Adipocyte (in vitro differentiated cells): ENCODE data around the gene SLC45A1.
A peak's percentile ranks its signal among the peaks of the same experiment; 100 is the strongest.

Experiments
- DNase-seq: peaks from one replicate; pipeline ENCODE4 v3.0.0-alpha.2; 2015; ENCODE audit warnings: low read depth
- H3K27me3 ChIP-seq: replicated peaks from 2 replicates; pipeline ENCODE4 v1.7.0; 2013; ENCODE audit warnings: mild to moderate bottlenecking, low read length, moderate library complexity; ENCODE audit not compliant: control insufficient read depth, insufficient read depth
- H3K36me3 ChIP-seq: 2 replicates; pipeline ENCODE4 v1.7.0; 2013; ENCODE audit warnings: low read length, mild to moderate bottlenecking, moderate library complexity; ENCODE audit not compliant: control insufficient read depth, insufficient read depth, severe bottlenecking
- H3K4me1 ChIP-seq: 2 replicates; pipeline ENCODE4 v1.7.0; 2013; ENCODE audit warnings: mild to moderate bottlenecking, low read length, moderate library complexity; ENCODE audit not compliant: control insufficient read depth, insufficient read depth
- H3K4me3 ChIP-seq: 2 replicates; pipeline ENCODE4 v1.7.0; 2013; ENCODE audit warnings: mild to moderate bottlenecking, low read length, moderate library complexity
- H3K9ac ChIP-seq: 2 replicates; pipeline ENCODE4 v1.7.0; 2013; ENCODE audit warnings: mild to moderate bottlenecking, low read length, moderate library complexity
- H3K9me3 ChIP-seq: 2 replicates; pipeline ENCODE4 v1.7.0; 2013; ENCODE audit warnings: mild to moderate bottlenecking, low read length, moderate library complexity; ENCODE audit not compliant: control insufficient read depth

SLC45A1 gene

GRCh38 chr1:8312235-8313218 lies 5.4 kb upstream of the SLC45A1 start:
- Histone ChIP-seq H3K27me3 (no peaks in the 10 kb centered on the region), H3K36me3 (no peaks in the 10 kb centered on the region), H3K4me3 (no peak overlapping the region), H3K9ac (no peak overlapping the region), H3K4me1 (peaks cover 34% of the 10 kb centered on the region), H3K9me3 (peaks cover 5% of the 10 kb centered on the region)
- DNase-seq: no peak

- no peak overlapping the region for H3K9ac ChIP-seq
- DNase-seq: no peak
- peaks cover 34% of the 10 kb centered on the region for H3K4me1 ChIP-seq
- no peak overlapping the region for H3K4me3 ChIP-seq
- H3K27me3 ChIP-seq: no peaks in the 10 kb centered on the region
- peaks cover 5% of the 10 kb centered on the region for H3K9me3 ChIP-seq
- H3K36me3 ChIP-seq: no peaks in the 10 kb centered on the region
Observed at GRCh38 chr1:8313231-8313630, 4.7 kb upstream of the SLC45A1 start.

GRCh38 chr1:8314346-8315280 lies 3.3 kb upstream of the SLC45A1 start:
- H3K9ac ChIP-seq: peak overlapping the region; percentile 30
- H3K4me1 ChIP-seq: peaks cover 34% of the 10 kb centered on the region
- peak overlapping the region; percentile 36 for H3K4me3 ChIP-seq
- no peaks in the 10 kb centered on the region for H3K36me3 ChIP-seq
- DNase-seq: peak; percentile 87
- H3K27me3 ChIP-seq: no peaks in the 10 kb centered on the region
- peaks cover 5% of the 10 kb centered on the region for H3K9me3 ChIP-seq

GRCh38 chr1:8315573-8316475 lies 2.1 kb upstream of the SLC45A1 start:
- Histone ChIP-seq H3K9ac (peak overlapping the region; percentile 30), H3K4me3 (no peak overlapping the region), H3K4me1 (peaks cover 34% of the 10 kb centered on the region), H3K9me3 (peaks cover 5% of the 10 kb centered on the region), H3K36me3 (no peaks in the 10 kb centered on the region), H3K27me3 (no peaks in the 10 kb centered on the region)
- no peak for DNase-seq

GRCh38 chr1:8318436-8318835 lies 522 bp downstream of the SLC45A1 start:
- Histone ChIP-seq H3K36me3 (no peaks in the 10 kb centered on the region), H3K9me3 (no peaks in the 10 kb centered on the region), H3K27me3 (no peaks in the 10 kb centered on the region), H3K4me1 (peaks cover 22% of the 10 kb centered on the region), H3K9ac (peak overlapping the region; percentile 79), H3K4me3 (peak overlapping the region; percentile 82)
- no peak for DNase-seq

GRCh38 chr1:8321612-8322011 lies 3.7 kb downstream of the SLC45A1 start:
- H3K27me3 ChIP-seq: no peaks in the 10 kb centered on the region
- H3K36me3 ChIP-seq: peaks cover 8% of the 10 kb centered on the region
- peaks cover 4% of the 10 kb centered on the region for H3K4me1 ChIP-seq
- no peaks in the 10 kb centered on the region for H3K9me3 ChIP-seq
- H3K4me3 ChIP-seq: no peak overlapping the region
- H3K9ac ChIP-seq: no peak overlapping the region
- no peak for DNase-seq

- Histone ChIP-seq H3K36me3 (peaks cover 11% of the 10 kb centered on the region), H3K4me3 (no peak overlapping the region), H3K4me1 (peaks cover 4% of the 10 kb centered on the region), H3K9ac (no peak overlapping the region), H3K27me3 (no peaks in the 10 kb centered on the region), H3K9me3 (no peaks in the 10 kb centered on the region)
- no peak for DNase-seq
Observed at GRCh38 chr1:8323706-8324105, 5.8 kb downstream of the SLC45A1 start.

GRCh38 chr1:8324176-8324810 lies 6.4 kb downstream of the SLC45A1 start:
- H3K4me3 ChIP-seq: no peak overlapping the region
- no peaks in the 10 kb centered on the region for H3K27me3 ChIP-seq
- peaks cover 11% of the 10 kb centered on the region for H3K36me3 ChIP-seq
- no peak overlapping the region for H3K9ac ChIP-seq
- no peak for DNase-seq
- peaks cover 4% of the 10 kb centered on the region for H3K4me1 ChIP-seq
- H3K9me3 ChIP-seq: no peaks in the 10 kb centered on the region

- H3K4me1 ChIP-seq: peaks cover 4% of the 10 kb centered on the region
- H3K9ac ChIP-seq: no peak overlapping the region
Observed at GRCh38 chr1:8325771-8326170, 7.9 kb downstream of the SLC45A1 start.

GRCh38 chr1:8326265-8326664 lies 8.4 kb downstream of the SLC45A1 start:
- peaks cover 11% of the 10 kb centered on the region for H3K36me3 ChIP-seq
- H3K4me3 ChIP-seq: no peak overlapping the region
- no peak overlapping the region for H3K9ac ChIP-seq
- no peaks in the 10 kb centered on the region for H3K27me3 ChIP-seq
- peaks cover 4% of the 10 kb centered on the region for H3K4me1 ChIP-seq
- DNase-seq: no peak
- H3K9me3 ChIP-seq: no peaks in the 10 kb centered on the region

More at GRCh38 chr1:8325771-8326170, 7.9 kb downstream of the SLC45A1 start:
- Histone ChIP-seq H3K9me3 (no peaks in the 10 kb centered on the region), H3K27me3 (no peaks in the 10 kb centered on the region), H3K4me3 (no peak overlapping the region), H3K36me3 (peaks cover 11% of the 10 kb centered on the region)
- no peak for DNase-seq
